Smooth muscle cell of trachea (primary cell): ENCODE results near the gene TNMD. TPM values are rescaled to one million over a fixed set of nuclear protein-coding genes. Genes with fewer than 3 reads are reported as not detected.

Source experiments
- total RNA-seq: library from RNA; depleted of rRNA; stranded (reverse); fragments of >200 nt; gene quantifications from 2 replicates; pipeline ENCODE4 v1.2.1, GENCODE V29; 2014

Gene TNMD
- not detected in 2 replicates for total RNA-seq

GRCh38 chrX:100584611-100585010, at the start of gene TNMD:
Gene TNMD (plus strand): TSS chrX:100584936. CDS start chrX:100585019, 83 bp downstream.

GRCh38 chrX:100636321-100636991, 51.7 kb downstream of the TNMD start, which contains the start of gene TSPAN6:
Gene TSPAN6 (minus strand): TSS chrX:100636806. CDS start chrX:100636694, 112 bp downstream.

DNA sequence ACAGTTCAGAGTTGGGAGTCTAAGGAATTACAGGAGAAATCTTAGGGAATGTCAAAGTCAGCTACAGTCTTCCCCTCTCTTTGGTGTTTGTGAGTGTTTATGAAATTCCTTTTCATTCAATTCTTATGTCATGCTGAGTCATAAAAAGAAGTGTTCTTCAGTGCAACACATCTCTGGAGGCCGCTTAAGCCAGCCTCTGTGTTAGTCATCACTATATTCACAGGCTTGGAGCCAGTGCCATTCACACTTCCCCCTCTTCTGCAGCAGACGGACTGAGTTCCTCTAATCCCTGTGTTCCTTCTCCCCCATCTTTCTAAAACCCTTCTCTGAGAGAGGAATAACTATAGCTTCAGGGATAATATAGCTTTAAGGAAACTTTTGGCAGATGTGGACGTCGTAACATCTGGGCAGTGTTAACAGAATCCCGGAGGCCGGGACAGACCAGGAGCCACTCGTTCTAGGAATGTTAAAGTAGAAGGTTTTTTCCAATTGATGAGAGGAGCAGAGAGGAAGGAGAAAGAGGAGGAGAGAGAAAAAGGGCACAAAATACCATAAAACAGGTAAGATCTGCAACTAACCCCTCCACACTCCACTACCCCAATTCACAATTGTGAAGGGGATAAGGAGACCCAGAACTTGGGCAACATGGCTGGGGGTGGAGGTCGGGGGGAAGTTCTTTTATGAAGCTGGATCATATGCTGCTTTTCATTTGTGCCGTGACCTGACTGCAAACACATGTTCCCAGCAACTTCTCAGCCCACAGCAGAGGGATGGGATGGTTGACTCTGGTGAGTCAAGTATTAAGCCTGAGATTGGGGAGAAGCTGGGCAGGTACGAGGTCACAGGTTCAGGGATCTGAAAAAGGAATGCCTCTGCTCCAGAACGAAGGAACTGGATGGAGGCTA, 59.5 kb downstream of the TNMD start, which contains the start of gene SRPX2:
Gene SRPX2, plus strand, starts transcription at position 244 of the 905 bp plus-strand sequence. CDS start 2,124 bp downstream, outside the sequence.

Other genes starting within 250 kb of the TNMD start
- gene PCDH19, start 174.7 kb upstream of the TNMD start, total RNA-seq: under 0.01 TPM in 2 replicates
- gene TSPAN6, start 51.9 kb downstream of the TNMD start, total RNA-seq: 28.4 and 34.1 TPM in 2 replicates
- 37.7 and 65.0 TPM in 2 replicates for gene SRPX2, start 59.3 kb downstream of the TNMD start, total RNA-seq
- 3.1 and 8.6 TPM in 2 replicates for gene SYTL4, start 147.2 kb downstream of the TNMD start, total RNA-seq
- gene CSTF2, start 235.5 kb downstream of the TNMD start, total RNA-seq: 15.9 and 16.3 TPM in 2 replicates